ENCODE results near the gene KCNJ6. TPM values are rescaled to one million over a fixed set of nuclear protein-coding genes. Genes with fewer than 3 reads are reported as not detected.

Gene KCNJ6
- total RNA-seq, 1 experiment from 2014 or later = not detected

DNA sequence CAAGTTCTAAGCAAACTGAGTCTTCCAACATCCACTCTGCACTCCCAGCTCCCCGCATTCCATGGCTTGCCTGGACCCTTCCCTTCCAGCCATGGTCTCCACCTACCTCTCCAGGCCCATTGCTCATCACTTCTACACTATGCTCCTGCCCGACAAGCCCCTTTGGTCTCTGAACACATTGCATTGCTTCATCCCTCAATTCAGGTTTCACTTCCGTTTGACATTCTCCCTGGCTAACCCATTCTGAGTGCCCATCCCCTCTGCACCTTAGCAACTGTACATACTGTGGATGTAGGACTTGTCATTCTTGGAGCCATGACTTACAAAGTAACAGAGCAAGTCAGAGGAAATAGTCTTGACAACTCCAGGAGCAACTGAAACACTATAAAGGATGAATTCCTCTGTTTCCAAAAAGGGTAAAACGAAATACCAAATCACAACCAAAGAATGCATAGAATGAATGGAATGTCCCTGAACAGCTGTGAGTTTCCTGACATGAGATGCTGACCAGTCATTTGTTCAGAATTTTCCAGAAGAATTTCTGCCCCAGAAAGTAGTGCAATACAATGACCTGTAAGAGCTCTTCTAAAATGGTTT lies 66.7 kb downstream of the KCNJ6 start:
- DNase-seq (ENCODE audit: low read depth, low spot score) (no peak), ATAC-seq (no peak)
- Histone ChIP-seq H3K27me3 (ENCODE audit: control insufficient read depth, insufficient read depth, low read length) (no peaks in the 10 kb centered on the region), H3K36me3 (ENCODE audit: control insufficient read depth, insufficient read depth, low read length) (no peaks in the 10 kb centered on the region), H3K9me3 (ENCODE audit: control insufficient read depth, insufficient read depth, low read depth, low read length) (no peaks in the 10 kb centered on the region), H3K27ac (ENCODE audit: low read length) (no peak overlapping the region), H3K4me3 (ENCODE audit: low read depth in 2 of 2, low read length in 2 of 2) (no peak overlapping the region), H3K4me1 (ENCODE audit: control insufficient read depth, insufficient read depth, low read length) (no peaks in the 10 kb centered on the region)
- ChIA-PET POLR2A (no interaction called here), CTCF (no interaction called here)
- TF ChIP-seq, protein P1, sequence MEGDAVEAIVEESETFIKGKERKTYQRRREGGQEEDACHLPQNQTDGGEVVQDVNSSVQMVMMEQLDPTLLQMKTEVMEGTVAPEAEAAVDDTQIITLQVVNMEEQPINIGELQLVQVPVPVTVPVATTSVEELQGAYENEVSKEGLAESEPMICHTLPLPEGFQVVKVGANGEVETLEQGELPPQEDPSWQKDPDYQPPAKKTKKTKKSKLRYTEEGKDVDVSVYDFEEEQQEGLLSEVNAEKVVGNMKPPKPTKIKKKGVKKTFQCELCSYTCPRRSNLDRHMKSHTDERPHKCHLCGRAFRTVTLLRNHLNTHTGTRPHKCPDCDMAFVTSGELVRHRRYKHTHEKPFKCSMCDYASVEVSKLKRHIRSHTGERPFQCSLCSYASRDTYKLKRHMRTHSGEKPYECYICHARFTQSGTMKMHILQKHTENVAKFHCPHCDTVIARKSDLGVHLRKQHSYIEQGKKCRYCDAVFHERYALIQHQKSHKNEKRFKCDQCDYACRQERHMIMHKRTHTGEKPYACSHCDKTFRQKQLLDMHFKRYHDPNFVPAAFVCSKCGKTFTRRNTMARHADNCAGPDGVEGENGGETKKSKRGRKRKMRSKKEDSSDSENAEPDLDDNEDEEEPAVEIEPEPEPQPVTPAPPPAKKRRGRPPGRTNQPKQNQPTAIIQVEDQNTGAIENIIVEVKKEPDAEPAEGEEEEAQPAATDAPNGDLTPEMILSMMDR (IDR thresholded peaks at IDR 0.05) = no peak
- intact Hi-C loops (cut with micrococcal nuclease; ENCODE audit: unreplicated experiment) = no loop called here
- BruUV-seq (replicated peaks) = no TSS peak
- in situ Hi-C loops (cut with HindIII; ENCODE audit: low pct_unique_long_range_greater_than_20kb, low sequenced_read_pairs) = no loop called here

DNA sequence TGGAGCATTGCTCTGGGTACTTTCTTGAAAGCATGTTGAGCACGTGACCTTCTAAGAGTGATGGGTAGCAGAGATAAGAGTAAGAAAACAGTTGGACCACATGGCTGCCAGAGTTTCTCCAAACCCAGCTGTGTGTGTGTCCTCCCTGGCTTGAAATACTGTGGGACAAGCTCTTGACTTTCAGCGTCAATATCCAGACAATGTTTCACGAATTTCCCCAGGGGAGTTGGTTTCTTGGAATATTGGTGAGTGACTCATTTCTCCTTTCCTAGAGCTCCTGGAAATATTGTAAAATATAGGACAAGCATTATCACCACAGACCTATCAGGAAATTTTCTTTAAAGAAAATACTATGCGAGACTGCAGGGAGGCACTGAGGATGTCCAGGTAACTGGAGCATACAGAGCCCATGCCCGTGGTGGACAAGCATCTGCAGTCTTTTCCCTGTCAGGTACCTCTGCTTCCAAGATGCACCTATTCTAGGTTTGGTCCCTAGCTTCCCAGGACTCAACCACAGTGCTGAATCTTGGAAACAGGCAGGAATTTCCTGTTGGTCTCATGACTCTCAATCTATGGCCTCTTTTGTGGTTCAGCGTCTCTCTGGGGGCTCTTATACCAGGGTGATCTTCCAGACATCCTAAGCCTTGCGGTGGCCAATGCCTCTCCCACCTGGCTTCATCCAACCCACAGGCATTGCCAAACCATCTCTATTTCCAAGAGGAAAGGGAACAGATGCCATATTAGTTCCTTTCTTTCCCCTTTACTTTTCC lies 67.4 kb downstream of the KCNJ6 start:
- intact Hi-C loops (cut with micrococcal nuclease; ENCODE audit: unreplicated experiment) = no loop called here
- BruUV-seq (replicated peaks) = no TSS peak
- Histone ChIP-seq H3K27me3 (ENCODE audit: control insufficient read depth, insufficient read depth, low read length) (no peaks in the 10 kb centered on the region), H3K9me3 (ENCODE audit: control insufficient read depth, insufficient read depth, low read depth, low read length) (no peaks in the 10 kb centered on the region), H3K36me3 (ENCODE audit: control insufficient read depth, insufficient read depth, low read length) (no peaks in the 10 kb centered on the region), H3K4me3 (ENCODE audit: low read depth in 2 of 2, low read length in 2 of 2) (no peak overlapping the region), H3K4me1 (ENCODE audit: control insufficient read depth, insufficient read depth, low read length) (no peaks in the 10 kb centered on the region), H3K27ac (ENCODE audit: low read length) (no peak overlapping the region)
- TF ChIP-seq SIN3A (IDR thresholded peaks at IDR 0.05; ENCODE audit: borderline replicate concordance, insufficient read depth, low read depth, low read length) (no peak), POLR2AphosphoS5 (IDR thresholded peaks at IDR 0.05; ENCODE audit: low read depth, low read length) (no peak), TCF7L2 (IDR thresholded peaks at IDR 0.05; ENCODE audit: low read depth, low read length) (no peak)
- TF ChIP-seq, protein P1 (IDR thresholded peaks at IDR 0.05) = no peak
- TF ChIP-seq, protein P2, sequence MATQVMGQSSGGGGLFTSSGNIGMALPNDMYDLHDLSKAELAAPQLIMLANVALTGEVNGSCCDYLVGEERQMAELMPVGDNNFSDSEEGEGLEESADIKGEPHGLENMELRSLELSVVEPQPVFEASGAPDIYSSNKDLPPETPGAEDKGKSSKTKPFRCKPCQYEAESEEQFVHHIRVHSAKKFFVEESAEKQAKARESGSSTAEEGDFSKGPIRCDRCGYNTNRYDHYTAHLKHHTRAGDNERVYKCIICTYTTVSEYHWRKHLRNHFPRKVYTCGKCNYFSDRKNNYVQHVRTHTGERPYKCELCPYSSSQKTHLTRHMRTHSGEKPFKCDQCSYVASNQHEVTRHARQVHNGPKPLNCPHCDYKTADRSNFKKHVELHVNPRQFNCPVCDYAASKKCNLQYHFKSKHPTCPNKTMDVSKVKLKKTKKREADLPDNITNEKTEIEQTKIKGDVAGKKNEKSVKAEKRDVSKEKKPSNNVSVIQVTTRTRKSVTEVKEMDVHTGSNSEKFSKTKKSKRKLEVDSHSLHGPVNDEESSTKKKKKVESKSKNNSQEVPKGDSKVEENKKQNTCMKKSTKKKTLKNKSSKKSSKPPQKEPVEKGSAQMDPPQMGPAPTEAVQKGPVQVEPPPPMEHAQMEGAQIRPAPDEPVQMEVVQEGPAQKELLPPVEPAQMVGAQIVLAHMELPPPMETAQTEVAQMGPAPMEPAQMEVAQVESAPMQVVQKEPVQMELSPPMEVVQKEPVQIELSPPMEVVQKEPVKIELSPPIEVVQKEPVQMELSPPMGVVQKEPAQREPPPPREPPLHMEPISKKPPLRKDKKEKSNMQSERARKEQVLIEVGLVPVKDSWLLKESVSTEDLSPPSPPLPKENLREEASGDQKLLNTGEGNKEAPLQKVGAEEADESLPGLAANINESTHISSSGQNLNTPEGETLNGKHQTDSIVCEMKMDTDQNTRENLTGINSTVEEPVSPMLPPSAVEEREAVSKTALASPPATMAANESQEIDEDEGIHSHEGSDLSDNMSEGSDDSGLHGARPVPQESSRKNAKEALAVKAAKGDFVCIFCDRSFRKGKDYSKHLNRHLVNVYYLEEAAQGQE (IDR thresholded peaks at IDR 0.05; ENCODE audit: insufficient read depth in 1 of 2, low read depth in 2 of 2, low read length in 1 of 2) = no peak
- CTCF ChIA-PET = no interaction called here
- no peak for ATAC-seq
- in situ Hi-C loops (cut with HindIII; ENCODE audit: low pct_unique_long_range_greater_than_20kb, low sequenced_read_pairs) = no loop called here
- POLR2A ChIA-PET = no interaction called here
- no peak for DNase-seq (ENCODE audit: low read depth, low spot score)
